CD8-positive, alpha-beta memory T cell (primary cell): ENCODE measurements around the gene PHC2. TPM values are rescaled to one million over a fixed set of nuclear protein-coding genes. Genes with fewer than 3 reads are reported as not detected.

Source experiments
- CTCF ChIA-PET: fragments of 350-600 bp; sonication (Branson Sonifier 250); formaldehyde crosslinking; loops from one replicate; lab custom pipeline; 2021; ENCODE audit warnings: antibody characterized with exemption; lab: Charles Lee
- POLR2A ChIA-PET: fragments of 350-600 bp; sonication (Branson Sonifier 250); formaldehyde crosslinking; loops from one replicate; lab custom pipeline; 2021; ENCODE audit warnings: antibody characterized with exemption; lab: Charles Lee
- DNase-seq, 5 donors: peaks; one replicate each; pipeline versions ENCODE4 v3.0.0 to v3.0.0-alpha.2; 2020 to 2022; ENCODE audit warnings: mixed read lengths in 1 of 5
- H3K27ac ChIP-seq: one replicate; pipeline ENCODE4 v1.7.0; 2013; ENCODE audit warnings: low read depth, mild to moderate bottlenecking, low read length, moderate library complexity
- H3K27me3 ChIP-seq: 2 replicates; pipeline ENCODE4 v1.7.0; 2013; ENCODE audit warnings: low read length, mild to moderate bottlenecking; ENCODE audit not compliant: insufficient read depth, poor library complexity, severe bottlenecking
- H3K36me3 ChIP-seq: 2 replicates; pipeline ENCODE4 v1.7.0; 2013; ENCODE audit warnings: mild to moderate bottlenecking, low read length, moderate library complexity; ENCODE audit not compliant: insufficient read depth
- H3K4me1 ChIP-seq: 2 replicates; pipeline ENCODE4 v1.7.0; 2013; ENCODE audit warnings: mild to moderate bottlenecking, low read length, moderate library complexity; ENCODE audit not compliant: insufficient read depth
- H3K4me3 ChIP-seq: 2 replicates; pipeline ENCODE4 v1.7.0; 2013; ENCODE audit warnings: mild to moderate bottlenecking, low read length
- H3K9me3 ChIP-seq: 2 replicates; pipeline ENCODE4 v1.7.0; 2013; ENCODE audit warnings: mild to moderate bottlenecking, low read length
- H3K27ac Mint-ChIP-seq, 8 donors: one replicate each; pipeline ENCODE4 v1.8.0; 2020 to 2021; ENCODE audit warnings: mixed read lengths in 8 of 8, mild to moderate bottlenecking in 6 of 8, inconsistent platforms in 3 of 8, moderate library complexity in 3 of 8
- H3K27me3 Mint-ChIP-seq, 2 donors: one replicate each; pipeline ENCODE4 v1.8.0; 2020 to 2021; ENCODE audit warnings: mixed read lengths in 2 of 2, mild to moderate bottlenecking in 1 of 2, moderate library complexity in 1 of 2
- H3K36me3 Mint-ChIP-seq, 3 donors: one replicate each; pipeline ENCODE4 v1.8.0; 2020 to 2021; ENCODE audit warnings: mixed read lengths in 3 of 3, inconsistent platforms in 1 of 3, mild to moderate bottlenecking in 1 of 3
- H3K4me1 Mint-ChIP-seq, 3 donors: one replicate each; pipeline ENCODE4 v1.8.0; 2020 to 2021; ENCODE audit warnings: mixed read lengths in 3 of 3, inconsistent platforms in 1 of 3, mild to moderate bottlenecking in 1 of 3
- H3K4me3 Mint-ChIP-seq, 7 donors: one replicate each; pipeline ENCODE4 v1.8.0; 2020 to 2021; ENCODE audit warnings: mixed read lengths in 7 of 7, mild to moderate bottlenecking in 6 of 7, moderate library complexity in 4 of 7, inconsistent platforms in 2 of 7
- H3K9me3 Mint-ChIP-seq, 5 donors: one replicate each; pipeline ENCODE4 v1.8.0; 2020 to 2022; ENCODE audit warnings: mixed read lengths in 5 of 5, mild to moderate bottlenecking in 3 of 5, moderate library complexity in 2 of 5, inconsistent platforms in 1 of 5
- polyA plus RNA-seq: library from polyadenylated mRNA; unstranded; fragments of 300-500 nt; fragmentation: Illumina TruSeq; gene quantifications from one replicate; pipeline ENCODE4 v1.2.3, GENCODE V29; 2021
- total RNA-seq, 2 experiments: library from RNA; stranded (reverse); gene quantifications; one replicate each; pipeline ENCODE4 v1.2.3, GENCODE V29; 2021

Gene PHC2
- total and polyA plus RNA-seq, 3 experiments from 2014 or later: 25.5 to 34.2 (median 25.8) TPM

DNA sequence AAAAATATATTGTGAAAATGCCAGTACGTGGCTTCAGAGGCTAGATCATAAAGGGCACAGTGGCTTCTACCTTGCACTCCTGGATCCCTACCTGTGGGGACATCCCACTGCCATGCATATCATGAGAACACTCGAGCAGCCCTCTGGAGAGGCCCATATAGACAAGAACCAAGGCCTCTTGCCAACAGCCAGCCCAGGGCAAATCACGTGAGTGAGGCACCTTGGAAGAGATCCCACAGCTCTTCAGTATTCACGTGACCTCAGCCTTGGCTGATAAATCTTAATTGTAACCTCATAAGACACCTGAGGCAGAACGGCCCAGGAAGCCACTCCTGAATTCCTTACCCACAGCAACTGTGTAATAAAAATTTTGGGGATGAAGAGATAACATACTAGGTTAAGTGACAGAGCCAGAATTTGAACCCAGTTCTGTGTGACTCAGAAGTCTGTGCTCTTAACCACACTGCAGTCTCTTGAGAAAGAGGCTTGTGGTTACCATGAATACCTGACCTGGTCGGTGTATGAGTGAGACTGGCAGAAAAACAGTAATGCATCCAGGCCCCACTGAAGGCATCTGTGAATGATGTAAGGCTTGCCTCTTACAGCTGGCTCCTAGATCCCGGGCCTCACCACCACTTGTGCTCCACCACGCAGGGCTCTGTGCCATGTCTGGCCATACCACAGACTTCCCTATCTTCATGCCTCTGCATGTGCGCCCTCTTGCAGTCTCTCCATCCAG, 103.1 kb downstream of the PHC2 start:
- H3K27me3 Mint-ChIP-seq: peaks cover 0 to 2% of the 10 kb centered on the region in 2 donors

DNA sequence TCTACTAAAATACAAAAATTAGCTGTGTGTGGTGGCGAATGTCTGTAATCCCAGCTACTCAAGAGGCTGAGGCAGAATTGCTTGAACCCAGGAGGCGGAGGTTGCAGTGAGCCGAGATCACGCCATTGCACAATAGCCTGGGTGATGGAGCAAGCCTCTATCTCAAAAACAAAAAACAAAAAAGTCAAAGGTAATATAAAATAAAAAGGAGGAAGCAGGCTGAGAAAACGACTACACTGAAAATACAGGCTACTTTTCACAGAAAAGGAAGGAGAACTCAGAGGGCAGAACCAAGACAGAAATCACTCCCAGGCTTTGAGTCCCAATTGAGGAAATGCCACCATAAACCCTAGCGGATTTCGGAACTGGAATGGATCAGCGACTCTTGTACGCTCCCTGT, 104.1 kb downstream of the PHC2 start:
- H3K4me1 Mint-ChIP-seq: no peaks in the 10 kb centered on the region
- H3K27ac Mint-ChIP-seq: no peak overlapping the region
- Histone ChIP-seq H3K36me3 (peaks cover 61% of the 10 kb centered on the region), H3K4me1 (no peaks in the 10 kb centered on the region), H3K4me3 (no peak overlapping the region), H3K27ac (no peak overlapping the region), H3K27me3 (no peaks in the 10 kb centered on the region), H3K9me3 (no peaks in the 10 kb centered on the region)
- ChIA-PET POLR2A (no interaction called here), CTCF (no interaction called here)
- H3K36me3 Mint-ChIP-seq: peaks cover 20 to 91% (median 22%) of the 10 kb centered on the region in 3 donors
- H3K27me3 Mint-ChIP-seq: peaks cover 0 to 2% of the 10 kb centered on the region in 2 donors
- H3K9me3 Mint-ChIP-seq: no peaks in the 10 kb centered on the region
- DNase-seq: no peak
- H3K4me3 Mint-ChIP-seq: no peak overlapping the region

More for the DNA sequence above, 103.1 kb downstream of the PHC2 start:
- H3K27ac ChIP-seq: no peak overlapping the region
- H3K4me3 Mint-ChIP-seq: no peak overlapping the region
- no peaks in the 10 kb centered on the region for H3K9me3 Mint-ChIP-seq
- H3K4me3 ChIP-seq: no peak overlapping the region
- H3K36me3 Mint-ChIP-seq: peaks cover 20 to 99% (median 22%) of the 10 kb centered on the region in 3 donors
- H3K9me3 ChIP-seq: no peaks in the 10 kb centered on the region
- no peaks in the 10 kb centered on the region for H3K27me3 ChIP-seq
- no peak for DNase-seq
- ChIA-PET POLR2A (no interaction called here), CTCF (no interaction called here)
- peaks cover 61% of the 10 kb centered on the region for H3K36me3 ChIP-seq
- no peaks in the 10 kb centered on the region for H3K4me1 ChIP-seq
- no peaks in the 10 kb centered on the region for H3K4me1 Mint-ChIP-seq
- H3K27ac Mint-ChIP-seq: peak overlapping the region in 1 of 8 donors; percentile 65

DNA sequence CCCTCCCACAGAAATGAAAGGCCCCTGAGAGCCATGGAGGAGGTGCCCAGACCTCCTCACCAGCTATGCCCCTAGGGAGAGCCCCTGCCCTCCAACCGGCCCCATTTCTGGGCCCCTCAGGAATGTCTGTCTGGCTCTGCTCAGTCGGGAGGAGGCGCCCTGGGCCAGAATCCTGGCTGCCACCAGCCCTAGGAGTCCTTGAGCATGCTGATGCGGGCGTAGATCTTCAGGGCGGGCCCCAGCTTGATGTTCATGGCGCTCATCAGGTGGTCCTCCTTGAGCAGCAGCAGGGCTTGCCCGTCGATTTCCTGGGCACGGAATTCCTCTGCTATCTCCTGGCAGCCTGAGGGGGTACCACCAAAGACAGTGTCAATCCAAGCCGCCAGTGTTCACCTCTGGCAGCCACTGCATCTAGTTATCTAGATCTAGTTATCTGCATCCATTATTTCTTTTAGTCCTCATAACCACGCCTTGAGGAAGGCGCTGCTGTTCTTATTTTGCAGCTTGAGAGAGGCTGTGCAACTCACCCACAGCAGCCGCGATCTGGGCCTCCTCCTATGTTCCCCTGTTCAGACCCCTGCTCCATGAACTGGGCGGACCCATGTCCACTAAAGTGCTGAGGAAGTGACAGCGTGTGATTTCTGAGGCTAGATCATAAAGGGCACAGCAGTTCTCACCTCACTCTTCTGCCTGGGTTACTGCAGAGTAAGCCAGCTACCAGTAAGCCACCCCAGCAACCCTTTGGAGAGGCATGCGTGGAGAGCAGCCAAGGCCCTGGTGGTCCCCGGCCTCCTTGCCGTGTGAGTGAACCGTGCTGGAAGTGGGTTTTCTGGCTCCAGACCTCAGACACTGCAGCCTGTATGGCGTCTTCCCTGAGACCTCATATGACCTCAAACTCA, 106.0 kb downstream of the PHC2 start:
- Mint-ChIP-seq H3K27ac (peak overlapping the region in 1 of 8 donors; percentile 16), H3K4me3 (no peak overlapping the region), H3K27me3 (peaks cover 0 to 2% of the 10 kb centered on the region in 2 donors), H3K4me1 (no peaks in the 10 kb centered on the region), H3K36me3 (peaks cover 20 to 75% (median 21%) of the 10 kb centered on the region in 3 donors), H3K9me3 (no peaks in the 10 kb centered on the region)
- H3K27ac ChIP-seq: no peak overlapping the region
- no peak for DNase-seq
- H3K4me3 ChIP-seq: no peak overlapping the region
- H3K27me3 ChIP-seq: no peaks in the 10 kb centered on the region
- no peaks in the 10 kb centered on the region for H3K4me1 ChIP-seq
- no peaks in the 10 kb centered on the region for H3K9me3 ChIP-seq
- peaks cover 44% of the 10 kb centered on the region for H3K36me3 ChIP-seq
- ChIA-PET POLR2A (no interaction called here), CTCF (interaction anchor here (1.2 kb wide), 1 partner anchor 29 kb away, joined by 3 read pairs; no protein-coding TSS in a partner anchor)

DNA sequence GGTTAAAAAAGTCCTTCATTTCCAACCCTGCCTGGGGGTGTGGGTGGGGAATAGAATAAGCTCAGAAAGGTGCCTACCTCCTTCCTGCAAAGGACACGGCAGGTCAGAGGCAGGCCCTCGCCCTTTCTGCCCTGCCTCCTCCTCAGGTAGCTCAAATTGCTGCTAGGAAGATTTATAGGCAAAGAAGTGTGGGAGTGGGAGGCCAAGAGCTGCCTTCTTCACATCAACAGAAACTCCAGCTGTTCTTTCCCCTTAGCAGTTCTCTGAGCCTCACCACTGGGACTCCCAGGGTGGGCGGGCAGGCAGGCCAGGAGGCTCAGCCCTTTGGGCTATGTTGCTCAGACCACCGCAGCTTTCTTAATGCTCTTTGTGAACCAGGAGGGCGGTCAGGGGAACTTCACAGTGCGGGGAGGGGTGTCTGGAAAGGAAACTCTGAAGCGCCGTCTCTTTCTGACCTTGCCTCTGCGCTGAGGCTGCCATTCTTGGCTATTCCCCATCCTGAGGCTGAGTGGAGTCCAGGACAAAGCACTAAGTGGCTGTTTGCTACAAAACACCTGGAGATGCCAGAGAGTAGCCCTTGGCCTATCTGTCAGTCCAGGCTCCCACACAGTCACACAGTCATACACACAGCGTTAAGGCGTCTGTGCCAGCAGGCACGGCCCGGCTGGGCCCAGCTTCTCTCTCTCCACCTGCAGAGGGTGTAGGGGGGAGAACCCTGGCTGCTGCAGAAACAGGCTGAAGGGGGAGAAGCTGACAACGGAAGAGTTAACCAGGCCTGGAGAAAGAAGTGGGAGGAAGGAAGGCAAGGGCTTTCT, 107.0 kb downstream of the PHC2 start:
- Mint-ChIP-seq H3K9me3 (no peaks in the 10 kb centered on the region), H3K36me3 (peaks cover 12 to 64% (median 15%) of the 10 kb centered on the region in 3 donors), H3K4me1 (no peaks in the 10 kb centered on the region), H3K27me3 (no peaks in the 10 kb centered on the region), H3K27ac (peak overlapping the region in 1 of 8 donors; percentile 77), H3K4me3 (no peak overlapping the region)
- H3K27ac ChIP-seq: no peak overlapping the region
- H3K9me3 ChIP-seq: no peaks in the 10 kb centered on the region
- POLR2A ChIA-PET: no interaction called here
- H3K4me1 ChIP-seq: no peaks in the 10 kb centered on the region
- peaks cover 34% of the 10 kb centered on the region for H3K36me3 ChIP-seq
- no peak overlapping the region for H3K4me3 ChIP-seq
- H3K27me3 ChIP-seq: no peaks in the 10 kb centered on the region
- CTCF ChIA-PET: interaction anchor here (1.2 kb wide), 2 partner anchors 28 kb away, joined by 3 to 4 read pairs; no protein-coding TSS in a partner anchor
- DNase-seq: no peak

DNA sequence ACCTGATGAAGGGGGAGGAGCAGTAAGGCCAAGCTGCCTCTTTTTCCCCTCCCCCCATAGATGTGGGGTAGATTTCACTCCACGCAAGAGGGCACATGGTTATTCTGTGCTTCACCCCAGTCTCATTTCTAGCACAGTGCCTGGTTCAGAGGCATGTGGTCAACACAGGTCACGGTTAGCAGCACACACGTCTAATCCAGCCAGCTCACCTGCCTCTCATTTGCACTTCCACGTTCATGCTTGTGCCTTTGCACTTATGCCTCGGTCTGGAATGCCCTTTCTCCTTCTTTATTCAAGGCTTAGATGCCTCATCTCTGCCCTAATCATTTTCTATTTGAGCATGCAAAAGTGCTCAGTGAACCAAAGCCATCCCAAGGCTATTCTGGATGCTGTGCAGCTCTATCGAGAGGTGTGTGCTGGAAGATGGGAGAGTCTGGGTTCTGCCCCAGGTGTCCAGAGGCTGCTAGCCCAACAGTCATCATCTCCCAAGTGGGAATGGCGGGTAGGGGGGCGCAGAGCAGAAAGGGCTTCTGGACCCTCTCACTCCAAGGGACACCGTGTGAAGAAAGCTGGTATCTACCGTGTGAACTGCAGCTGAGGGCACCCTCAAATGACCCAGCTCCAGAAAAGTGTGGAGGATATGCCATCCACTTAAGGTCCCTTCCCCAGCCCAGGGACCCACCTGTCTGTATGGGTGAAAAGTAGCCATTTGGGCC, 107.9 kb downstream of the PHC2 start:
- Histone ChIP-seq H3K4me3 (no peak overlapping the region), H3K9me3 (no peaks in the 10 kb centered on the region), H3K36me3 (peaks cover 27% of the 10 kb centered on the region), H3K27ac (no peak overlapping the region), H3K27me3 (no peaks in the 10 kb centered on the region), H3K4me1 (no peaks in the 10 kb centered on the region)
- ChIA-PET CTCF (interaction anchor here (1.2 kb wide), 1 partner anchor 28 kb away, joined by 4 read pairs; no protein-coding TSS in a partner anchor), POLR2A (interaction anchor here (0.6 kb wide), 1 partner anchor 29 kb away, joined by 3 read pairs; no protein-coding TSS in a partner anchor)
- Mint-ChIP-seq H3K4me3 (no peak overlapping the region), H3K36me3 (peaks cover 6 to 57% (median 11%) of the 10 kb centered on the region in 3 donors), H3K27ac (peak overlapping the region in 2 of 8 donors; percentile 1 to 7), H3K4me1 (no peaks in the 10 kb centered on the region), H3K27me3 (no peaks in the 10 kb centered on the region), H3K9me3 (no peaks in the 10 kb centered on the region)
- no peak for DNase-seq

DNA sequence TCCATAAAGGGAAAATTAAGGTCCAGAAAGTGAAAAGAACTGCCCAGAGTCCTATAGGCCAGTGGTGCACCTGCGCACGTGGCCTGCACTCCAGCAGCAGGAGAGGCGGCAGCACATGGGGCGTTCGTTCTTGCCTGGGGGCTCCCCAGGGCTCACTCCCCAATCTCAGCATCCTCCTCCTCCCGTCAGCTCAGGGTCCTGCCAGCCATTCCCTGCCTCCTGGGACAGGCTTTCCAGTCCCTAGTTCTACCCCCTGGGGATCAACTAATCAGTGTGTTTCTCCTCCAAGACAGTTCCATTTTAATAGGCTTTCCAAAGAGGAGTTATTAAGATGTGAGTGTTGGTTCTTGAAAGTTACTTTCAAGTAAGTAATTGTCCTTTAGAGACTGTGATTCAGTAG, 108.8 kb downstream of the PHC2 start:
- Mint-ChIP-seq H3K36me3 (peaks cover 6 to 48% (median 11%) of the 10 kb centered on the region in 3 donors), H3K9me3 (no peaks in the 10 kb centered on the region), H3K4me1 (no peaks in the 10 kb centered on the region), H3K27me3 (no peaks in the 10 kb centered on the region), H3K4me3 (no peak overlapping the region), H3K27ac (no peak overlapping the region)
- no peaks in the 10 kb centered on the region for H3K4me1 ChIP-seq
- H3K27me3 ChIP-seq: no peaks in the 10 kb centered on the region
- CTCF ChIA-PET: no interaction called here
- no peak overlapping the region for H3K27ac ChIP-seq
- POLR2A ChIA-PET: no interaction called here
- H3K36me3 ChIP-seq: peaks cover 20% of the 10 kb centered on the region
- H3K4me3 ChIP-seq: no peak overlapping the region
- no peaks in the 10 kb centered on the region for H3K9me3 ChIP-seq
- no peak for DNase-seq

DNA sequence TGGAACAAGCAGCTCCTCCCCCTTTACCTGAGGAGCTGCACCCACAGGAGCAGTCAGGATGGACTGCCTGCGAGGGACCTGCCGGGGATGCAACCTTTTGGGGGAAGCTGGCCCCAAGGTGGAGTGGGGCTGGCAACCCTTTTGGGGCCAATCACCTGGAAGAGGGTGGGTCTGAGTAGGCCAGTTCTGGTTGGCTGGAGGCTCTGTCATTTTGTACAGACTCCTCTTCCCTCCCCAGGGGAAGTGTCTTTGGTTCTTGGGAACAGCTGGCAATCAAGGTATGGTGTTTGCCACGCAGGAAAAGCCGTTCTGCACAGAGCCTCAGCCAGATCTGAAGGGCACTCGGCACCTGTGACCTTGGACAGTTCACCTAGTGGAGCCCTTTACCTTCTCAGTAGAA, 109.7 kb downstream of the PHC2 start:
- no peak for DNase-seq
- Mint-ChIP-seq H3K36me3 (peaks cover 6 to 38% (median 11%) of the 10 kb centered on the region in 3 donors), H3K4me1 (no peaks in the 10 kb centered on the region), H3K4me3 (no peak overlapping the region), H3K27me3 (no peaks in the 10 kb centered on the region), H3K9me3 (no peaks in the 10 kb centered on the region), H3K27ac (peak overlapping the region in 1 of 8 donors; percentile 44)
- no peaks in the 10 kb centered on the region for H3K27me3 ChIP-seq
- no peak overlapping the region for H3K4me3 ChIP-seq
- H3K27ac ChIP-seq: no peak overlapping the region
- peaks cover 16% of the 10 kb centered on the region for H3K36me3 ChIP-seq
- no peaks in the 10 kb centered on the region for H3K9me3 ChIP-seq
- CTCF ChIA-PET: no interaction called here
- POLR2A ChIA-PET: no interaction called here
- H3K4me1 ChIP-seq: no peaks in the 10 kb centered on the region
